Measurements from ENCODE around the gene RBM8A.

The RBM8A gene

DNA sequence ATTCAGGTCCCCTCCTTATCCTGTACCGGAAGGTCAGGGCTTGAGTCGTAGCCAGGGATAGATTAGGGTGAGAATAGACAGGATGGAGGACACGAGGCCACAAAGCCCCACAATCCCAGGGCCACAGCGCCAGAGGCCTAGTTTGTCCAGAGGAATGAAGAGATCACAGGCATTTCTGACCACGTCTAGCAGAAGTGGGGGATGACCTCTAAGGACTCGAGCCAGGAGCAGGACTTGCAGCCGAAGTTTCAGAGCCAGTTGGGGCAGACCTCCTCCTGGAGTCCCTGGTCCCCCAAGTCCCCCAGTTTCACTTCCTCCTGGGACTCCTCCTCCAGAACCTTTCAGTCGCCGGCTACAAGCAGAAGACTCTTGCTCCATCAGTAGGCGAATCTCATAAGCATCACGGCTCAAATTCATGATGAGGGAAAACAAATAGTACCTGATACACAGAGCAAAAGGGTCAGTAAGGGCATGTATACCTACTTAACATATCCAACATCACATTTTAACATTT, 15.1 kb downstream of the RBM8A start:
- DNase-seq, result no peak

DNA sequence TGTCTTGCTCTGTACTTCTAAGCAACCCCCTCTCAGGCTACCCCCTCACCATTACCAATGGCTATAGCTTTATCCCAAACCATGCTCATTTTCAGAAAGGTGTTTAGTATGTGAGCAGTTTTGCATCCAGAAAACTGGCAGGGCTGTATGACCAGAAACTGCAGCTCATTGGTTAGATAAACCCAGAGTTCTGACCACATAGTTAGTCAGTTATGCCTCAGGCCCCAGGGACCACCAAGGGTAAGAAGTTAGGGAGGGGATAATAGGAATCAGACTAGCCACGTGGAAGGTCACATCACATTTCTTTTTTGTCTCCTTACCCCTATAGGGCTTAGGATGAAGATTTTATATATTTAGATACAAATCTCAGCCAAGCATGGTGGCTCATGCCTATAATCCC, 18.6 kb downstream of the RBM8A start:
- peak; percentile 56 for DNase-seq

DNA sequence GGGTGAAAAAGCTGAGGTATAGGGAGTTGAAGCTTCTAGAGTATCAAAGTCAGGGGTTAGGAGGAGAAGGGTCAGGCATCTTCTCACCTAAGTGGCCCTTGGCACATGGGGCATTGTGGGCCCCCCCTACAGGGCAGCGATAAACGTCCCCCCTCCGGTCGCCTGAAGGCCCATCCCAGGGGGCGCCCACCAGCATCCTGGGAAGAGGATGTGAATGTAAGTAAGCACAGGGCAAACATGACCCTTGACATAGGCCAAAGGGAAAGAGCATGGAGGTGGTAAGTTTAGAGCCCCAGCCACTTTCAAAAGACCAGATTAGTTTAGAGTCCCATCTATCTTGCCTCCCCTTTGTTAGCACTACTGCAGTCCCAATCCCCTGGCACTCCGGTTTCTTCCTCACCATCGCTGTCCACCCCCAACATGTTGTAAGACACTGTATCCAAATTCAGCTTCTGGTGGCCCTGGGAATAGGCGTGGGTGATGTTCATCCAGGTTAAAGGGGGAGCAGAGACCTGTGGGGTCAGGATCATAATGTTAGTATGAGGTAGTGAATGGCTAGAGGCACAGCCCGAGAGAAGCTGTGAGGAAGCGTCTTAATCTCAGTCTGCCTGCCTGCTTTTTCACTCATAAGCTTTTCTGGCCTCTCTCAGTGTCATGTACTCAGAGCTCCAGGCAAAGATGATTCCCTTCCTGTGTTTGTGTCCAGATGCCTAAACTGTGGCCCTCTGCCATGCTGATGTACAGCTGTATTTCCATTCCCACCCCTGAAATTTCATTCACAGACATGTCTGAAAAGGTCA, 20.1 kb downstream of the RBM8A start:
- peak; percentile 7 for DNase-seq

DNA sequence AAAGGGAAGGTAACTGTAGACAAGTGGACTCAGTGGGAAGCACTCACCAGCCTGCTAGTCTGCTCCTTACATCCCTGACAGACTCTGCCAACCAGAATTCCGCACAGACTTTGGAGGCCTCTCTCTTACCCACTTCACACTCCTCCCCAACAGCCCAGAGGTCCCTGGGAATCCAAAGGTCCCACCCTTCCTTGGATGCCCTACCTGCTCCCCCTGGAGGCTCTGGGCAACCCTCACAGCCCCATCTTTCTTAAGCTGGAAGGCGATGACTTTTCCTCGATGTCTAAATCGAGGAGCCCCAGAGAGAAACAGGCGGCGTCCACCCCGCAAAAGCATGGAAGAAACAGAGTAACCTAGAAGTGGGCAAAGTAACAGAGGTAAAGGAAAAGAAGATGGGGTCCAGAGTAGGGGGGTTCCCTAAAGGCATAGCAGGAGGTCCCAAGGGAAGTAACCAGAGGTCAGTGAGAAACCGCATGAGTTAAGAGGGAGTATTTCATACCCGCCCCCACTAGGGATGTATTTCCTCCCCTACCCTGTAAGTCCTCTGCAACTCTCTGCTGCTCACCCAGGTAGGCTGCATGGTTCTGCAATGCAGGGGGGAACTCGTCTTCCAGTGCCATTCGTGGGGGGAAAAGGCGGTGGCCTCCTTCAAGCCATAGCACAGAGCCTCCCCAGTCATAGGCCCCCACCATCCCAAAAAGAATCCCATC, 25.8 kb downstream of the RBM8A start:
- no peak for DNase-seq

DNA sequence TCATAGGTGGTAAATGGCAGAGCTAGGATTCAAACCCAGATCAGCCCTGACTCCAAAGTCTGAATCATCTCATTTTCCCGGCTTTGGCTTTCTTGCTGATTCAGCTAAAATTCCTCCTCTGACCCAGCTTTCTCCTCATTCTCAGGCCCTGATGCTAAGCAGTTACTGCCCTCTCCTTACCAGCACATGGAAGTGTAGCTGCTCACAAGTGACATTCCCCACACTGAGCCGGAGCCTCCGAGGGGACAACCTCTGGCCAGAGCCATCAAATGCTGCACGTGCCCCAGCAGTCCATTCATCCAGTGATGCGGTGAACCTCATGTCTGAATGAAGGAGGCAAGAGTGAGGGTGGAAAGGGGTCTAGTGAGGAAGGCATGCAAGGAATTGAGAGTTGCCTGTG, 28.5 kb downstream of the RBM8A start:
- DNase-seq, result no peak

DNA sequence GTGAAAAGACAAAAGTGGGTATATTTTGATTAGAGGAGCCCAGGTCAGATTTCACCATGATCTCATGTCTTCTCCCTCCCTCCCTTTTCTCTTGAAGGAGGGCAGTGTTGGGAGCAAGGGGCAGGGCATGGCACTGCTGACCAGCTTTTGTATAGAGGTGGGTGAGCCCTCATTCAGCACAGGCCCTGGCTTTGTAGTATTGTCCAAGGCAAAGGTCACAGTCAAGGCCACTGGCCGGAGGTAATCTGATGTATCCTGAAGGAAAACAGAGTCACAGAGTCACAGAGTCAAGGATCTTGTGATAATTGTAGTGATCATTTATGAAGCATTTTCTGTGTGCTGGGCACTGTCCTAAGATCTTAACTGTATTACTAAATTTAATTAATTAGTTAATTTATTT, 29.3 kb downstream of the RBM8A start:
- no peak for DNase-seq

DNA sequence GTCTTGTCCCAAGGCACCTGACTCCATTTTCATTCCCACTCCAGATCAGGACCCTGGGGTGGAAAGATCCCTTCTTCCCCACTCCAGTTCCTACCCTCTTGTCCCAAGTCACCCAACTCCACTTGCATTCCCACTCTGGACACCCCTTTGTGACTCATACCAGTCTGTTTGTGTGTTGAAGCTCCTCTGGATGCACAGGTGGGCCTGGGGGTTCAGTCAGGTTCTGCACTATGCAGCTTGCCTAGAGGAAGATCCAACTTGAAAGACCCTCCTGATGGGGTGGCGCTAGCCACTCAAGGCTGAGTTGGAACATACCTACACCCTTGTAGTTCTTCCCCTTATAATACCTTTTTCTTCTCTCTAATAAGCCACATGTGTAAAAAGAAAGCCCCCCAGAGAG, 31.8 kb downstream of the RBM8A start:
- DNase-seq, result no peak

DNA sequence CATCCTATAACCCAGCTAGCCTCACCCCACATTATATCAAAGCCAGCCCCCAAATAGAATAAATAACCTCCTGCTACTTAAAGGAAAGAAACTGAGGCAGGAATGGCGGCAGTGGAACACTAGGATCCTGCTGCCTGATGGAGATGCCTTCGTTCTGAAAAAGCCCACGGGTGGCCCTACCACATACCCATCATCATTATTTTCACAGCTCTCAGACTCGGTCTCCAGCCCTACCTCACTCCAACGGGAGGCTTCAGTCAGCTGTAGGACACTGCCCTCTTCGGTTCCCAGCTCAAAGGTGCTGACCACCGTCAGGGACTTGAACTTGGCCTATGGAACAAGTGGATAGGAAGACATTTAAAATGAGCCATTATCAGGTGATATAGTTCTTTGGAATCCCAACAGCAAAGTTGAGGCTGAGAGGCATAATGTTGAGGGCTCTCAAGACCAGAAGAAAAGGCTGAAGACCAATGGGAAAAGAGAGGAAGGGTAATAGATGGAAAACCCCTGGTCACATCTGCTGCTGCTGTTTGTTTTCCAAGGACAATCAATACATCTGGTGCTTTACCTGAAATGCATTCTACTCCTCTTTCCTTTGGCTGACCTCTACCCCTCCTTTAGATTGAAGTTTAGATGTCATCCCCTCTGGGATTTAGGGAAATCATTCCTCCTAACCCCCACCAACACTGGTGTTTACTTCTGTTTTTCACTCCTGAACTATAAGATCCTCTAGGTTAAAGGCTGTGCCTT, 33.8 kb downstream of the RBM8A start:
- no peak for DNase-seq

DNA sequence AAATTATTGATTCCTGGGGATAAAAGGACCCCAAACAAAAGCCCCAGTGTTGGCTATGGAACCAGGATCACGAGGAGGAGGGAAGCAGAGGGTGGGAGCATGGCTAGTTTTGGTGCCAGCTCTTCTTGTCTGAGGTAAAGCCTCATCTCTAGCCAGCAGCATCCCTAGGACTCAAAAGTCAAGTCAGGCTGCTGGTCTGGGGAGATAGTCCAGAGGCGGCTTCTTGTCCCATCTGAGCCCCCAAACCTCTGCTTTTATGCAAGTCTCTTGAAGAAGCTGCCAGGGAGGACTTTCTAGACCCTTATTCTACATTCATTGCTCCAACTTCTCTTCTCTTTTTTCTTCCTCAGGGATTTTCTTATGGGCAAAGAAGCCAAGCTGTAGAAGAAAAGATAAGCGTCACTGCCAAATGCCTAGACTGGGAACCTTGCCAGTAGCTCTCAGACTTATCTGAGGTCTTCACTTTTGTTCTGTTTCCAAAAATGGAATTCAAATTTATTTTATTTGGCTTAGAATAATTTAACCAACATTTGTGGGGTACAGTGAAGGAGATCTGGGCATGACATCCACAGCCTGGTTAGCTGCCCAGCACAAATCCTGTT, 34.7 kb downstream of the RBM8A start:
- peak; percentile 45 for DNase-seq

DNA sequence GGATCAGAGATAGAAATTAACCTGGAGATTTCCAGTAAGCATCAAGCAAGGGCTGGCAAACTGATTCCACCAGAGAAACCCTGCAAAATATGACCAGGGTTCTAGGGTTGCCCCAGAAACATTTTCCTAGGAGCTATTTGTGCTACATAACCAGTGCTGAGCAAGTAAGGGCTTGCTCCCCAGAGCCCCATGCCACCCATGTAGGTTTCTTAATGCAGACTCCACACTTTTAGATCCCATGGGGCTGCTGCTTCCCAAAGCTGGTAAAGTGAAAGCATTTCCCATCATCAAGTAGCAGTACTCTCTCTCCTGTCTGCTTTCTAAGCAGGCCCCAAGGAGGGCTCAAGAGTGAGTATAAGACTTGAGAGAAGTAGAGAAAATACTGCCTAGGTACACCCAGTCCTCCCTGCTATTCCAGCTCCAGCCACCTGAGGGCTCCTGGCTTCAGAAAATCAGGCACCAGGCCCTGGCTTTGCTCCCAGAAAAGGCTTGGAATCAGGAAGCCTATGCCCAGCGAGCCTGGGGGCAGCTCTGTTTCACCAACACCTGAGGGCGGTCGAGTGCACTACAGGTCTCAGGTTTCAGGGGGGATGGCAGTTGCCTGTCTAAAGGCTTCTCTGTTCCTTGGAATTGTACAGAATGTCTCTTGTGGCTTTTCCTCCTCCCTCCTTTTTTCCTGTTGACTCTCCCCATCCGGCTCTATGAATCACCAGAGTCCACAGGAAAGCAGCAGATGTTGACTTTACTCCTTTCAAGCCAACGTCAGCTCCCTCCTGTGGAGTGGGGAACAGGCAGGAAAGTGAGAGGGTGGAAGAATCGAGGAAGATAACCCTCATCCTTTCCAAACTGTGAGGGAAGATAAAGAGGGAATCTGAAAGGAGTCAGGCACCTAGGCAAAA, 35.4 kb downstream of the RBM8A start:
- peak; percentile 100 for DNase-seq

DNA sequence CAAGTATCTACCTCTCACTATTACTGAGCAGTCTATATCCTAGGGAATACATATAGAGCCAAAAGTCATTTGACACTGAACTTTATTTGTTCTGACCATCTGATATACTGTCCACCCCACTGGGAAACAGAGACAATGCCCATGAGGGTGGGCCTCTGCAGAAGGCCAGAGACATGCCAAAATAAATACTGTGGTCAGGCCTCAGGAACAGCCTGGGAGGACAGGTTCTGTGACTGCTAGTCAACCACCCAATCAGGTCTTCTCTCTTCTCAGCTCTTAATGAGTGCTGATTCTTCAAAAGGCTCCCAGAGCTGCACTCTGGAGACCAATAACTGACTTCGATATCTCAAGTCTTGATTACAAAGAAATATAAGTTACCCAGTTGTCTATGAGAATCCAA, 36.1 kb downstream of the RBM8A start:
- DNase-seq, result peak; percentile 14

DNA sequence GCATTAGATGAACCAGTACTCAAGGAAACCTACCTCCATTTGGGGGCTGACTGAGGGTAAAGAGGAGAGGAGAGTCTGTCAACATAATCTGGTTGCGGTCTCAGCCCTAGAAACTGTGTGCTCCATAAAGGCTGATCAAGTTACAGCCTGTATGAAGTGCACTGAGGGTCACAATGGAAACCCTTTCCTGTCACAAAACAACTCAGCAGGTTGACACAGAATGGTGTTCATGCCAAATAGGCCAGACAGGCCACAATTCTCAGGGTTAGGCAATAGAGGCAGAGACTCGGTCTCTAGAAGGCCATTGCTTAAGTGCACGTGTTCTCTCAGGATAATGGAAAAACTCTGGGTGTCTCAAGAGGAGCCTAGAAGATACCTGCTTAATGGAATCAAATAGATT, 37.6 kb downstream of the RBM8A start:
- no peak for DNase-seq

DNA sequence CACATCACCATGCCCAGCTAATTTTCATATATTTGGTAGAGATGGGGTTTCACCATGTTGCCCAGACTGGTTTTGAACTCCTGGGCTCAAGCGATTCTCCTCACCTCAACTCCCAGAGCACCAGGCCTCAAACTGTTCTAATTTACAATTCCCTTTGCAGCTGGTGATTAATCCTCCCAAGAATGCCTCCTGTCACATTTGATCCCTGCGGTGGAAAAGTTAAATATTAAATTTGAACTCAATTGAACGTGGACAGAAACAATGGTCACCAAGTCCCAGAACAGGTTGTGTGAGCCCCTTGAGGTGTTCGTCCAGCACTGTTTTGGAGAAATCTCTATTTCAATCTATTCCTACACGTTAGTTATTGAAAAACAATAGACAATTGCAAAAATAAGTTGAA, 39.7 kb downstream of the RBM8A start:
- DNase-seq, result no peak

DNA sequence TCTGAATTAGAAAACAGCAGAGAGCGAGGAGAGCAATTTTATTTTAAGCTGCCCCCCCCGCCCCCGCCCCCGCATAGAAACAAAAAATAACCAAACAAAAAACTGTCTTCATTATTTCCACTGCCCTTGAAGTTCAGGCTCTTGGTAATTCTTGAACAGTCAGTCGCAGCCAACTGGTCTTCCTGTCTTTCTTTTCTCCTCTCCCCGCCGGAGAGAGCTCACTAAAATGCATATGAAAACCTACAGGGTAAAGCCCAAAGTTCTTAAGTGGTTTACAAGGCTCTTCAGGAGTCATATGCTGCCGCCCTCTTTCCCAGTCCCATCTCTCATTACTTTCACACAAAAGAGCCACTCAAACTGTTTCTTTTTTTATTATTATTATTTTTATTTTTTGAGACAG, 40.5 kb downstream of the RBM8A start:
- no peak for DNase-seq

DNA sequence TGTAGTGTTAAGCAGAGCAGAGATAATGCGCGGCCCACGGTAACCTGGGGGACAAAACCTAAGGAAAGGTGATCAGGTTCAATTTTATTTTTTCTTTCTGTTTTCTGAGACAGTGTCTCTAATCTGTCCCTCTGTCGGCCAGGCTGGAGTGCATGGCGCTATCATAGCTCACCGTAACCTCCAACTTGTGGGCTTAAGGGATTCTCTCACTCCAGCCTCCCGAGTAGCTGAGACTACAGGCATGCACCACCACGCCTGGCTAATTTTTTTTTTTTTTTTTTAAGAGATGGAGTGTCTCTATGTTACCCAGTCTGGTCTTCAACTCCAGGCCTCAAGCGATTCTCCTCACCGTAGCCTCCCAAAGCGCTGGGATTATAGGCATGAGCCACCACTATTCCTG, 40.9 kb downstream of the RBM8A start:
- DNase-seq, result no peak

DNA sequence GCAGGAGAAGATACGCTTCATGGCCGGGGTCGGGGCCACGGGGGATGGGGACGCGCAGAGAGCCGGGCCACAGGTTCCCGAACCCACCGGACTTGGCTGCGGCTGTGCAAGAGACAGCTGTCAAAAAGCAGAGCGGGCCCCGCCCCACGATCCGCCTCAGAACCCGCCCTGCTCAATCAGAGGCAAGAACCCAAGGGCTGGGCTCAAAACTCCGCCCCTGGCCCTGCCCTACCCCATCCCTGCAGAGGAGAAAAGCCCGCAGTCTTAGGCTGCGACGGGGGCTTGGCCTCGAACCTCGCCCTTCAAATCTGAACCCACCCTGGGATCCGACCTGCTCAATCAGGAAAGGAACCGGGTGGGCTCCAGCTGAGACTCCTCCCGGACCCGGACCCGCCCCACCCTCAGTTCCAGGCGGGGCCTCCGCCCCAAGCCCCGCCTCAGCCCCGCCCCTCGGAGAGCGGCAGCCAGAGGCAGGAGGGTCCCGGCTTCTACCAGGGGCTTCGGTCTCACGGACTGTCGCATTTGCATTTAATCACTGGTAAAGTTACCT, 41.5 kb downstream of the RBM8A start, which contains the start of gene ANKRD35:
Gene ANKRD35, minus strand, starts transcription at position 129 of the 550 bp plus-strand sequence. Its CDS starts 108 bp downstream, at position 21.
- DNase-seq, result peak; percentile 50

DNA sequence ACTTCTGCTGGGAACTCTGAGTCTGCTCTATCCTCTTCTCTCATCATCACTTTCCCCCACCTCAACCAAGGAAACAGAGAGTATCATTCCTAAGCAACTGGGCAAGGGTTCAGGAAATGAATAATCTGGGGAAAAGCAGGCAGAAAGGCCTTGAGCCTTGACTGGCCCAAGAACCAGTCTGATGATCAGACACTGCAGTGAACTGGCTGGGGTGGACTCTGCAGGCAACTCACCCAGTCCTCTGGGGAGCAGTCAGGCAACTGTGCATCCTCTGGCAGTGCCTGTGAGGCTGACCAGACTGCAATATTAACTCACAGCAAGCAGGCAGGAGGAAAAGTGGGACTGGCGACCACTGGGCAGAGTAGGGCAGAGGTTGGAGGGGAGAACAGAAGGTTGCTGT, 42.6 kb downstream of the RBM8A start:
- DNase-seq, result peak; percentile 31

DNA sequence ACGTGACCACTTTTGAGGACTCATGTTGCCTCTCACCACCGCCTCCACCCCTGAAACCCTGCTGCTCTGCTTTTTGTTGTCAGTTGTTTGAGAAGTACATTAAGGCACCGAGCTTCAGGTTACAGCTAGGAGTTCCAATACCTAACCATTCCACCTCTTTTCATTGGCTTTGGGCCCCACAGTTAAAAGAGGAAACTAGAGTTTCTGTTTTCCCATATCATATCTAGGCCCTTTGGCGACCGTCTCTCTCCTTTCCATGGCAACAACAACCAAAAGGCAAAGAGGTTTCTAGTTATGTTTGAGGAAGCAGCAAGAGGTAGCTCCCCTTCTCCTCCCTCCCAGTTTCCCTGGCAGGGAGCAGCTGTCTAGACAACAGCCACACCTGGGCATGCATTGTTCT, 47.5 kb downstream of the RBM8A start:
- DNase-seq, result no peak

DNA sequence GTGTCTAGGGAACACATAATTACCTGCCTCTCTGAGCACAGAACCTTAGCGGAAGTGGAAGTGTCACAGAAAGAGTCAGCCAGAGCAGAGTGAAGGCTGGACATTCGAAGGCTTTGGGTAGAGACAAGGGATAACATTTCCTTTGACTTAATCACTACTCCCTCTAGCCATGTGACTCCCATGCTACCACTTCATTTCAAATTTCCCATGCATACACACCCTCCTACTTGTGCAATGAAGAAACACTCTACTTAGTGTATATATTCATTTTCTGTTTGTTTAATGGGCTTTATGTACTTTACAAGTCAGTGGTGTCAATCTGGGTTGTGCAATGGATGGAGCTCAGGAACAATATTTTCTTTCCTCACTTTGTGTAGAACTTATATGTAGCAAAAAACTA, 48.6 kb downstream of the RBM8A start:
- DNase-seq, result no peak

DNA sequence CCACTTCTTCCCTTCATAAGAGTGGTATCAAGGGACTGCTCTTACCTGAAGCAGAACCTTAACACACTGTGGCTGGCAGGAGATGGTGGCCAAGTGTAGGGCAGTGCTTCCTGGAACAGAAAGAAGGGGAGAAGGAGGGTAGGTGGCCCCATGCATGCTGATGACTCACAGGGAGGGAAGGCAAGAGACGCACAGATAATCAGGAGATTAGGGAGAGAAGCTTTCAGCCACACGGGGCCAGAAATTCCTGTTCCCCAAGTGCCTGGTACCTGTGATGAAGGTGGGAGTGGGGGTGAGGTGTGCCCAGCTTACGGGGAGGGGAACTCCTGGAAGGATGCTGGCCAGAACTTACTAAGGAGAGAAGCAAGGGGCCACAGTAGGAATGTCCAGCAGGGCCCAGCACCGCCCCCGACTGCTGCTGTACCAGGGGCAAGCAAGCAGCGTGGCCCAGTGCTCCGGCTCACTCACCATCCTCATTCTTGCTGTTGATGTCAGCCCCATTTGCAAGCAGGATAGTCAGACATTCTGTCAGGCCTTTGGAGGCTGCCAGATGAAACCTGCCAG, 49.3 kb downstream of the RBM8A start:
- no peak for DNase-seq

DNA sequence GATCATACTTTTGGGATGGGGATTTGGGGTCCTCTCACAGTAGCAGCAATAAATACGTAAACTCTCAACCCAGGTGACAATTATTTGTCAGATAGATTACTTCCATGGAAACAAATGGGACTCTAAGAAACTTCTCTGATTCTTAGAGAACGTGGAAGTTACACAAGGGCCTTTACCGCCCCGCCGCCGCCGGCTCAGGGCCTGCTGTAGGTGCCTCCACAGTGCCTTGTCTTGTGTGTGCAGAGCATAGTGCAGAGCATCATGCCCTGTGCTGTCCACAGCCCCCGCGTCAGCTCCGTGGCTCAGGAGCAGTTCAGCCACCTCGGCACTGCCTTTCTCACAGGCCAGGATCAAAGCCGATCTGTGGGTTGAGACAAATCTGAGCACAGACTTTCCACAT, 52.6 kb downstream of the RBM8A start:
- no peak for DNase-seq

Measured in fibroblast of skin of abdomen (primary cell).